Endothelial cell of umbilical vein (primary cell): ENCODE measurements around the gene ZNF414. TPM values are rescaled to one million over a fixed set of nuclear protein-coding genes. Genes with fewer than 3 reads are reported as not detected.

Experiments used
- BruUV-seq: library from RNA; stranded (reverse); fragments of 400-500 nt; replicated peaks from 2 replicates; lab custom pipeline; 2021; lab: Mats Ljungman, UMichigan
- CTCF ChIA-PET: fragments of 300-600, 350-600 bp; sonication (Branson Sonifier 250); formaldehyde crosslinking; loops from one replicate; lab custom pipeline; 2021; ENCODE audit warnings: antibody characterized with exemption, inconsistent platforms; lab: Charles Lee
- POLR2A ChIA-PET: fragments of 300-600, 350-600 bp; sonication (Branson Sonifier 250); formaldehyde crosslinking; loops from one replicate; lab custom pipeline; 2021; ENCODE audit warnings: antibody characterized with exemption, inconsistent platforms; lab: Charles Lee
- DNase-seq: peaks from one replicate; pipeline ENCODE4 v3.0.0-alpha.2; 2011; ENCODE audit warnings: low read depth, low spot score
- FAIRE-seq: peaks from 2 replicates; lab custom pipeline; 2011; peaks lifted over from hg19 to GRCh38; lab: Jason Lieb, UNC
- H2AFZ ChIP-seq: 2 replicates; pipeline ENCODE4 v1.6.0; 2012; ENCODE audit warnings: low read depth, low read length, control low read depth, inconsistent platforms
- H3K27ac ChIP-seq: 2 replicates; pipeline ENCODE4 v1.5.1; 2011; ENCODE audit warnings: low read depth, mild to moderate bottlenecking, control low read depth, low read length, moderate library complexity; ENCODE audit not compliant: insufficient read depth
- H3K27me3 ChIP-seq, 2 experiments: 2 replicates each; pipeline versions ENCODE4 v1.6.0 to v1.6.1; 2011; ENCODE audit warnings: low read length in 2 of 2, mixed read lengths in 1 of 2; ENCODE audit not compliant: control insufficient read depth in 2 of 2, insufficient read depth in 2 of 2
- H3K36me3 ChIP-seq, 2 experiments: 2 replicates in 1 of 2; 3 replicates in 1 of 2; pipeline ENCODE4 v1.5.1; 2011; ENCODE audit warnings: low read length in 2 of 2, mild to moderate bottlenecking in 1 of 2, moderate library complexity in 1 of 2; ENCODE audit not compliant: control insufficient read depth in 2 of 2, insufficient read depth in 2 of 2; ENCODE audit errors: extremely low read depth in 1 of 2
- H3K4me1 ChIP-seq: 3 replicates; pipeline ENCODE4 v1.5.1; 2011; ENCODE audit warnings: mild to moderate bottlenecking, low read length; ENCODE audit not compliant: control insufficient read depth, insufficient read depth; ENCODE audit errors: extremely low read depth
- H3K4me2 ChIP-seq: 2 replicates; pipeline ENCODE4 v1.6.1; 2011; ENCODE audit warnings: low read length, control low read depth, mixed read lengths; ENCODE audit not compliant: insufficient read depth
- H3K4me3 ChIP-seq, 3 experiments: fragments of 200-600 bp in 1 of 3; sonication (generic), shearing (Covaris generic) in 1 of 3; replicated peaks in 1 of 3; 2 replicates each; pipeline ENCODE4 v1.5.1; 2011 to 2016; ENCODE audit warnings: control low read depth in 3 of 3, low read length in 3 of 3, mild to moderate bottlenecking in 2 of 3, inconsistent platforms in 1 of 3, low read depth in 1 of 3, moderate library complexity in 1 of 3; ENCODE audit not compliant: insufficient read depth in 1 of 3
- H3K79me2 ChIP-seq: 2 replicates; pipeline ENCODE4 v1.6.0; 2012; ENCODE audit warnings: low read length, inconsistent platforms; ENCODE audit not compliant: control insufficient read depth, insufficient read depth
- H3K9ac ChIP-seq: replicated peaks from 2 replicates; pipeline ENCODE3; 2011; ENCODE audit warnings: low read length, control low read depth; ENCODE audit not compliant: insufficient read depth; ENCODE audit errors: extremely low read depth
- H3K9me1 ChIP-seq: replicated peaks from 3 replicates; pipeline ENCODE4 v1.6.0; 2011; ENCODE audit warnings: mild to moderate bottlenecking, low read length; ENCODE audit not compliant: control insufficient read depth, insufficient read depth; ENCODE audit errors: extremely low read depth
- H3K9me3 ChIP-seq: replicated peaks from 2 replicates; pipeline ENCODE4 v1.5.1; 2012; ENCODE audit warnings: low read length, inconsistent platforms; ENCODE audit not compliant: control insufficient read depth, insufficient read depth
- H4K20me1 ChIP-seq: replicated peaks from 2 replicates; pipeline ENCODE3; 2011; ENCODE audit warnings: mild to moderate bottlenecking, low read length; ENCODE audit not compliant: control insufficient read depth, insufficient read depth; ENCODE audit errors: extremely low read depth
- CTCF ChIP-seq, 2 donors: IDR thresholded peaks; 1 replicate in 1 of 2; 2 replicates in 1 of 2; pipeline ENCODE4 v1.5.1; 2011; ENCODE audit warnings: low read length in 2 of 2, mild to moderate bottlenecking in 2 of 2, moderate library complexity in 2 of 2, control low read depth in 1 of 2, inconsistent platforms in 1 of 2, low read depth in 1 of 2; ENCODE audit not compliant: insufficient read depth in 1 of 2; ENCODE audit errors: extremely low read depth in 1 of 2
- EZH2 ChIP-seq: IDR thresholded peaks from 2 replicates; pipeline ENCODE4 v1.6.1; 2012; ENCODE audit warnings: borderline replicate concordance, low read depth, mild to moderate bottlenecking, moderate library complexity, low read length, inconsistent platforms; ENCODE audit not compliant: severe bottlenecking
- FOS ChIP-seq: IDR thresholded peaks from 2 replicates; pipeline ENCODE4 v1.6.1; 2011; ENCODE audit warnings: mild to moderate bottlenecking, low read length, moderate library complexity, borderline replicate concordance; ENCODE audit not compliant: insufficient read depth
- GATA2 ChIP-seq: IDR thresholded peaks from 2 replicates; pipeline ENCODE4 v1.7.0; 2011; ENCODE audit warnings: low read depth, mild to moderate bottlenecking, moderate library complexity, mixed read lengths, low read length; ENCODE audit not compliant: insufficient read length, insufficient read depth
- JUN ChIP-seq: IDR thresholded peaks from 2 replicates; pipeline ENCODE4 v1.6.1; 2011; ENCODE audit warnings: borderline replicate concordance, low read depth; ENCODE audit not compliant: insufficient read length, insufficient read depth
- MAX ChIP-seq: IDR thresholded peaks from 2 replicates; pipeline ENCODE4 v1.6.1; 2011; ENCODE audit not compliant: insufficient read depth, insufficient read length
- MYC ChIP-seq: IDR thresholded peaks from one replicate; pipeline ENCODE4 v1.6.1; 2011; ENCODE audit warnings: mild to moderate bottlenecking, low read depth, low read length
- POLR2A ChIP-seq: IDR thresholded peaks from 2 replicates; pipeline ENCODE4 v1.6.1; 2012; ENCODE audit warnings: low read depth, mild to moderate bottlenecking, control low read depth, low read length
- POLR2AphosphoS5 ChIP-seq: IDR thresholded peaks from 2 replicates; pipeline ENCODE4 v1.6.1; 2012; ENCODE audit warnings: low read depth, mild to moderate bottlenecking, control low read depth, low read length, moderate library complexity; ENCODE audit not compliant: insufficient read depth
- dilution Hi-C: fragments of 300-500 bp; cut with MboI; formaldehyde crosslinking; loops from one replicate; pipeline ENCODE4 v1.15.0; 2019; ENCODE audit warnings: low sequenced_read_pairs; ENCODE audit not compliant: extremely low pct_ligation_motif_present
- intact Hi-C: fragments of 100-400 bp; cut with micrococcal nuclease; formaldehyde crosslinking; loops from one replicate; pipeline ENCODE4 v1.10.0; 2022
- polyA plus RNA-seq, 4 experiments: library from polyadenylated mRNA; depleted of rRNA in 3 of 4; stranded (reverse) in 3 of 4; unstranded in 1 of 4; fragments of >200 nt; gene quantifications; 2 replicates each; pipeline versions ENCODE4 v1.2.1 to v1.2.3, GENCODE V29; 2011 to 2012; ENCODE audit warnings: missing spikeins in 1 of 4
- total RNA-seq: library from RNA; stranded (reverse); gene quantifications from 2 replicates; pipeline ENCODE4 v1.2.3, GENCODE V29; 2021

Gene ZNF414
- total and polyA plus RNA-seq, 2 donors (not counting 3 experiments of a cell fraction or from before 2014, with no cell fraction given) = 11.6 to 20.6 TPM

DNA sequence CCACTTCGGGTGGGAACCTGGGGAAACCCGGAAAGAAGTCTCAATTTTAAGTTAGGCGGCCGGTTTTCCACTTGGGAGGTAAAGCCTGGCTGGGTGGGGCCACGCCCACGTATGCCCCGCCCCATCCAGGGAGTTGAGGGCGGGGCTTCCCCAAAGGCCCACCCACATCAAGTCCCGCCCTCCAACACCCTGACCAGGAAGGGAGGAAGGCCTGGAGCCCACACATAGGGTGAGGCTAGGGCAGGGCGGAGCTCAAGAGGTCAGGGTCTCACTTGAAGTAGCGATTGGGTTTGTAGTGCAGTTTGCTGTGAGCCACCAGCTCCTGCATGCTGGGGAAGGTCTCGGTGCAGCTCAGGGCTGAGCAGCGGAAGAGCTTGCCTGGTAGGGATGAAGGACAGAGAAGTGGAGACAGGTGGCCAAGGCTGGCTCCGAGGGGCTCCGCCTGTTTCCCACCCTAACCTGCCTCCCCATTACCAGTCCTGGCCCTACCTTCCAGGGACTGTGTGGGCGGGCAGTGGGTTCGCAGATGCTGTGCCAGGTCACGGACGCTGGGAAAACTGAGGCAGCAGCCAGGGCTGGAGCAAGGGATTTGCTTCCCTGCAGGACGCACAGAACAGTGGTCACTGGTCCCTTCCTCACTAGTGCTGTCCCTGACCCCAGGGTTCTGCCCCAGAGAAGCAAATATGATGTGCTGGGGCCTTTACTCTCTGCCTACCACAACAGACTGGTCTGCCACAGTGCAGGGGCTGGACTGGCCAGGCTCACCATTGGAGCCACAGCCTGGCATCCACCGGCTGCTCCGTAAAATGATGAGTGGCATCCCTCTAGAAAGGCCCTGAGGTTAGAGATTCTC, 1.6 kb downstream of the ZNF414 start:
- FAIRE-seq (no peak), DNase-seq (no peak)
- Histone ChIP-seq H4K20me1 (no peaks in the 10 kb centered on the region), H3K4me3 (no peak overlapping the region), H3K9me3 (no peaks in the 10 kb centered on the region), H3K27me3 (no peaks in the 10 kb centered on the region), H3K9ac (no peak overlapping the region), H3K4me1 (peaks cover 11% of the 10 kb centered on the region), H2AFZ (no peak overlapping the region), H3K9me1 (no peaks in the 10 kb centered on the region), H3K4me2 (peak overlapping the region; percentile 82), H3K36me3 (no peaks in the 10 kb centered on the region), H3K27ac (no peak overlapping the region), H3K79me2 (no peaks in the 10 kb centered on the region)
- ChIA-PET POLR2A (interaction anchor here (1.8 kb wide), 1 partner anchor 13 kb away, joined by 16 read pairs; no protein-coding TSS in a partner anchor), CTCF (interaction anchor here (1.5 to 2.3 kb wide), 4 partner anchors 13 to 158 kb away, joined by 4 to 21 read pairs (median 6); partner anchors contain the start of gene MARCHF2)
- intact Hi-C loops (no loop called here), dilution Hi-C loops (no loop called here)
- BruUV-seq = no TSS peak
- no peak for TF ChIP-seq JUN
- no peak for TF ChIP-seq EZH2
- TF ChIP-seq FOS = no peak
- no peak for TF ChIP-seq MAX
- TF ChIP-seq MYC = no peak
- TF ChIP-seq POLR2AphosphoS5 = no peak
- TF ChIP-seq CTCF (IDR thresholded peaks at IDR 0.05; ENCODE audit: extremely low read depth in 1 of 2, insufficient read depth in 1 of 2, low read depth in 1 of 2, low read length in 2 of 2) = no peak
- TF ChIP-seq GATA2 = no peak
- no peak for TF ChIP-seq POLR2A
